ENCODE data around the gene USP16. TPM values are rescaled to one million over a fixed set of nuclear protein-coding genes. Genes with fewer than 3 reads are reported as not detected.

The USP16 gene
- total and polyA plus RNA-seq, 2 donors, result 45.3 to 50.6 TPM

DNA sequence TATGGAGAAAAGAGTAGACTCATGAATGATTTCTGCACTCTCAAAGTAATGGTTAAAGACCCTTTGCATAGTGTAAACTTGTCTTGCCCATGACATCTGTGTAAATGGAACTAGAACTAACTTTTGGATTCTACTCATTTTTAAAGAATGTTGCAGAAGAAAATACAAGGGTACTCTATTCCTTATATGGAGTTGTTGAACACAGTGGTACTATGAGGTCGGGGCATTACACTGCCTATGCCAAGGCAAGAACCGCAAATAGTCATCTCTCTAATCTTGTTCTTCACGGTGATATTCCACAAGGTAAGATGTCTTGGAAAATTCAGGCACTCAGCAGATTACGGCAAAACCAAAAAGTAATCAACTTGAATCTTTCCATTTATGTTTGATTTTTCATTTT is 29.2 kb downstream of the USP16 start:
- 98% methylated on average over 4 of the region's 4 CpGs for WGBS
- H3K36me3 ChIP-seq (ENCODE audit: control insufficient read depth in 2 of 2, insufficient read depth in 2 of 2, low read length in 1 of 2), result peaks cover 45 to 70% of the 10 kb centered on the region in 2 donors
- no peaks in the 10 kb centered on the region for H3K9me3 ChIP-seq (ENCODE audit: control insufficient read depth in 2 of 2, insufficient read depth in 1 of 2, low read length in 1 of 2)
- H3K4me1 ChIP-seq (ENCODE audit: control insufficient read depth in 2 of 2, insufficient read depth in 2 of 2, low read length in 2 of 2), result no peaks in the 10 kb centered on the region
- DNase-seq (ENCODE audit: low read depth in 6 of 9, low spot score in 9 of 9), result no peak
- no peaks in the 10 kb centered on the region for H3K27me3 ChIP-seq (ENCODE audit: control insufficient read depth in 2 of 2, insufficient read depth in 1 of 2, low read length in 1 of 2)
- no peak overlapping the region for H3K27ac ChIP-seq (ENCODE audit: low read depth in 1 of 2, low read length in 1 of 2)
- no peak overlapping the region for H3K4me3 ChIP-seq (ENCODE audit: low read length in 2 of 2)

DNA sequence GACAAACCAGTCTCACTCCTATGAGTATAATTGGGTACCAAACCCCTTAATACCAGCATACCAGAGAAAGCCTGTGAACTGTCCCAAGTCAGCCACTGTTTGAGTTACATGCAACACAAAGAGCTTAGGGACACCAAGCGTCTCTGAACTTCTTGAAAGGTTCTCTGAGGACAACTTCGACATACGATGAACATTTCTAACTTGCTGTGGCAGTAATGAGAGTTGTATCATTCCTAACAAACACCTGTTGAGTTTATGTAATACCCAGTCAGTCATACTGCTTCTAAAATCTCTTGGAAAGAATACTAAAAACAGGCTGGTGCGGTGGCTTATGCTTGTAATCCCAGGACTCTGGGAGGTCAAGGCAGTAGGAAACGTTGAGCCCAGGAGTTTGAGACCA is 30.6 kb downstream of the USP16 start:
- Histone ChIP-seq H3K4me1 (ENCODE audit: control insufficient read depth in 2 of 2, insufficient read depth in 2 of 2, low read length in 2 of 2) (no peaks in the 10 kb centered on the region), H3K27ac (ENCODE audit: low read depth in 1 of 2, low read length in 1 of 2) (no peak overlapping the region), H3K4me3 (ENCODE audit: low read length in 2 of 2) (no peak overlapping the region), H3K9me3 (ENCODE audit: control insufficient read depth in 2 of 2, insufficient read depth in 1 of 2, low read length in 1 of 2) (no peaks in the 10 kb centered on the region), H3K36me3 (ENCODE audit: control insufficient read depth in 2 of 2, insufficient read depth in 2 of 2, low read length in 1 of 2) (peaks cover 36 to 66% of the 10 kb centered on the region in 2 donors), H3K27me3 (ENCODE audit: control insufficient read depth in 2 of 2, insufficient read depth in 1 of 2, low read length in 1 of 2) (no peaks in the 10 kb centered on the region)
- WGBS, result 97% methylated on average over 5 of the region's 5 CpGs
- no peak for DNase-seq (ENCODE audit: low read depth in 6 of 9, low spot score in 9 of 9)

GRCh38 chr21:29056005-29056404 is 31.5 kb downstream of the USP16 start:
- peaks cover 36 to 65% of the 10 kb centered on the region in 2 donors for H3K36me3 ChIP-seq (ENCODE audit: control insufficient read depth in 2 of 2, insufficient read depth in 2 of 2, low read length in 1 of 2)
- no peak overlapping the region for H3K4me3 ChIP-seq (ENCODE audit: low read length in 2 of 2)
- H3K9me3 ChIP-seq (ENCODE audit: control insufficient read depth in 2 of 2, insufficient read depth in 1 of 2, low read length in 1 of 2), result no peaks in the 10 kb centered on the region
- H3K27me3 ChIP-seq (ENCODE audit: control insufficient read depth in 2 of 2, insufficient read depth in 1 of 2, low read length in 1 of 2), result no peaks in the 10 kb centered on the region
- H3K4me1 ChIP-seq (ENCODE audit: control insufficient read depth in 2 of 2, insufficient read depth in 2 of 2, low read length in 2 of 2), result no peaks in the 10 kb centered on the region
- 97% methylated on average over 1 of the region's 1 CpG for WGBS
- DNase-seq (ENCODE audit: low read depth in 6 of 9, low spot score in 9 of 9), result no peak
- H3K27ac ChIP-seq (ENCODE audit: low read depth in 1 of 2, low read length in 1 of 2), result no peak overlapping the region

DNA sequence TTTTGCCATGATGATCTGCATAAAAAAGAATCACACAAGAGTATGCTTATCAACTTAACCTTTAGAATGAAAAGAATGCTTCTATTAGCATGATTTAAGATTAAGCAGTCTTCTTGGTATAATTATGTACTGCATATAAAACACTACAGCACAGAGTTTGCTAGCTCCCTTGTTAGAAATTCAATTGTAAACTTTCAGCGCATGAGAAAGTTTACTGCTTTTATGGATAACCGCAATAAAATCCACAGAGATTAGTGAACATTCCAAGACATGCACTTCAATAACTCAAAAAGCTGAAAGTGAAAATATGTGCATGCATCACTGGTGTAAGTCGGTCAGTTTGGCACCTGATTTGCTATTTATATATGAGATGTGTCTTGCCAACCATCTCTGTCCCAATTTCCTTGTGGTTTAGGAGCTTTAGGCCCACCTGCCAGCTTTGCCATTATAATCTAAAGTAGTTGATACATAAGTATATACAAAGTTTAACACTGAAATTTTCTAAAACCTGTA is 32.1 kb downstream of the USP16 start:
- 92% methylated on average over 3 of the region's 3 CpGs for WGBS

GRCh38 chr21:29064850-29065481 is 40.5 kb downstream of the USP16 start:
- H3K4me3 ChIP-seq (ENCODE audit: low read length in 2 of 2), result no peak overlapping the region
- no peak overlapping the region for H3K27ac ChIP-seq (ENCODE audit: low read depth in 1 of 2, low read length in 1 of 2)
- no peaks in the 10 kb centered on the region for H3K4me1 ChIP-seq (ENCODE audit: control insufficient read depth in 2 of 2, insufficient read depth in 2 of 2, low read length in 2 of 2)
- no peaks in the 10 kb centered on the region for H3K9me3 ChIP-seq (ENCODE audit: control insufficient read depth in 2 of 2, insufficient read depth in 1 of 2, low read length in 1 of 2)
- DNase-seq (ENCODE audit: low read depth in 6 of 9, low spot score in 9 of 9), result no peak
- H3K27me3 ChIP-seq (ENCODE audit: control insufficient read depth in 2 of 2, insufficient read depth in 1 of 2, low read length in 1 of 2), result no peaks in the 10 kb centered on the region
- peaks cover 38 to 86% of the 10 kb centered on the region in 2 donors for H3K36me3 ChIP-seq (ENCODE audit: control insufficient read depth in 2 of 2, insufficient read depth in 2 of 2, low read length in 1 of 2)
- 93% methylated on average over 3 of the region's 3 CpGs for WGBS

More for the DNA sequence above, 32.1 kb downstream of the USP16 start:
- Histone ChIP-seq H3K4me1 (ENCODE audit: control insufficient read depth in 2 of 2, insufficient read depth in 2 of 2, low read length in 2 of 2) (no peaks in the 10 kb centered on the region), H3K27me3 (ENCODE audit: control insufficient read depth in 2 of 2, insufficient read depth in 1 of 2, low read length in 1 of 2) (no peaks in the 10 kb centered on the region), H3K9me3 (ENCODE audit: control insufficient read depth in 2 of 2, insufficient read depth in 1 of 2, low read length in 1 of 2) (no peaks in the 10 kb centered on the region), H3K4me3 (ENCODE audit: low read length in 2 of 2) (no peak overlapping the region), H3K36me3 (ENCODE audit: control insufficient read depth in 2 of 2, insufficient read depth in 2 of 2, low read length in 1 of 2) (peaks cover 33 to 67% of the 10 kb centered on the region in 2 donors), H3K27ac (ENCODE audit: low read depth in 1 of 2, low read length in 1 of 2) (no peak overlapping the region)
- DNase-seq (ENCODE audit: low read depth in 6 of 9, low spot score in 9 of 9), result no peak

DNA sequence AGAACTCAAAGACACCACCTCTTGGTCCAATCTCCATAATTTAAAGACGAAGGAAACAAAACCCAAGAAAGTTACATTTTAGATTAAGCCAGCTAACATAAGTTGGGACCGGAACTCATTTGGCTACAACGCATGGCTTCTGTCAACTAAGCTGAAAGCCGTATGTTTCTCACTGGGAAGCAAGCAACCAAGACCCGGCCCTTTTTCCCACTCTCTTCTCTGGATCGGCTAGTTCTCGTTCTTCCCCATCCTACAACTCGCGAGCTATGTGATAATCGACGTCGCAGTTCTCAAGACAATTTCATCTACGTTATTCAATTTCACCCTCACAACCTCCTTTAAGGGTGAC is 48.4 kb downstream of the USP16 start:
- H3K27ac ChIP-seq (ENCODE audit: low read depth in 1 of 2, low read length in 1 of 2), result peak overlapping the region; percentile 91
- H3K27me3 ChIP-seq (ENCODE audit: control insufficient read depth in 2 of 2, insufficient read depth in 1 of 2, low read length in 1 of 2), result no peaks in the 10 kb centered on the region
- peaks cover 0 to 6% of the 10 kb centered on the region in 2 donors for H3K9me3 ChIP-seq (ENCODE audit: control insufficient read depth in 2 of 2, insufficient read depth in 1 of 2, low read length in 1 of 2)
- peak overlapping the region; percentile 79 to 99 for H3K4me3 ChIP-seq (ENCODE audit: low read length in 2 of 2)
- H3K36me3 ChIP-seq (ENCODE audit: control insufficient read depth in 2 of 2, insufficient read depth in 2 of 2, low read length in 1 of 2), result peaks cover 2 to 17% of the 10 kb centered on the region in 2 donors
- WGBS, result under 1% methylated on average over 13 of the region's 13 CpGs
- DNase-seq (ENCODE audit: low read depth in 6 of 9, low spot score in 9 of 9), result peak in 2 of 9 donors; percentile 27 to 38
- H3K4me1 ChIP-seq (ENCODE audit: control insufficient read depth in 2 of 2, insufficient read depth in 2 of 2, low read length in 2 of 2), result peaks cover 11% of the 10 kb centered on the region in 2 donors

- peak within 1 kb of the TSS; percentile 79 to 99 for H3K4me3 ChIP-seq (ENCODE audit: low read length in 2 of 2)
- DNase-seq (ENCODE audit: low read depth in 6 of 9, low spot score in 9 of 9), result peak; percentile 97 to 100 (median 99)
- peak within 1 kb of the TSS; percentile 92 to 94 for H3K27ac ChIP-seq (ENCODE audit: low read depth in 1 of 2, low read length in 1 of 2)
- peaks cover 2 to 14% of the 10 kb centered on the region in 2 donors for H3K36me3 ChIP-seq (ENCODE audit: control insufficient read depth in 2 of 2, insufficient read depth in 2 of 2, low read length in 1 of 2)
- no peaks in the 10 kb centered on the region for H3K27me3 ChIP-seq (ENCODE audit: control insufficient read depth in 2 of 2, insufficient read depth in 1 of 2, low read length in 1 of 2)
- peaks cover 0 to 6% of the 10 kb centered on the region in 2 donors for H3K9me3 ChIP-seq (ENCODE audit: control insufficient read depth in 2 of 2, insufficient read depth in 1 of 2, low read length in 1 of 2)
- under 1% methylated on average over 62 of the region's 62 CpGs for WGBS
- peaks cover 11% of the 10 kb centered on the region in 2 donors for H3K4me1 ChIP-seq (ENCODE audit: control insufficient read depth in 2 of 2, insufficient read depth in 2 of 2, low read length in 2 of 2)
Measured at GRCh38 chr21:29073222-29074006, 48.9 kb downstream of the USP16 start, which contains the start of gene CCT8. CCT8 (minus strand) TSS chr21:29073648; CDS start chr21:29073590, 58 bp downstream.

- peak overlapping the region; percentile 79 to 99 for H3K4me3 ChIP-seq (ENCODE audit: low read length in 2 of 2)
- H3K27me3 ChIP-seq (ENCODE audit: control insufficient read depth in 2 of 2, insufficient read depth in 1 of 2, low read length in 1 of 2), result no peaks in the 10 kb centered on the region
- H3K27ac ChIP-seq (ENCODE audit: low read depth in 1 of 2, low read length in 1 of 2), result peak overlapping the region; percentile 92 to 94
- 16% methylated on average over 9 of the region's 9 CpGs for WGBS
- H3K4me1 ChIP-seq (ENCODE audit: control insufficient read depth in 2 of 2, insufficient read depth in 2 of 2, low read length in 2 of 2), result peaks cover 12 to 13% of the 10 kb centered on the region in 2 donors
- no peak for DNase-seq (ENCODE audit: low read depth in 6 of 9, low spot score in 9 of 9)
- H3K9me3 ChIP-seq (ENCODE audit: control insufficient read depth in 2 of 2, insufficient read depth in 1 of 2, low read length in 1 of 2), result peaks cover 0 to 6% of the 10 kb centered on the region in 2 donors
- peaks cover 0 to 8% of the 10 kb centered on the region in 2 donors for H3K36me3 ChIP-seq (ENCODE audit: control insufficient read depth in 2 of 2, insufficient read depth in 2 of 2, low read length in 1 of 2)
Measured at GRCh38 chr21:29074007-29074376, 49.5 kb downstream of the USP16 start.

- peaks cover 0 to 6% of the 10 kb centered on the region in 2 donors for H3K9me3 ChIP-seq (ENCODE audit: control insufficient read depth in 2 of 2, insufficient read depth in 1 of 2, low read length in 1 of 2)
- H3K4me3 ChIP-seq (ENCODE audit: low read length in 2 of 2), result no peak overlapping the region
- no peak overlapping the region for H3K27ac ChIP-seq (ENCODE audit: low read depth in 1 of 2, low read length in 1 of 2)
- no peak for DNase-seq (ENCODE audit: low read depth in 6 of 9, low spot score in 9 of 9)
- H3K27me3 ChIP-seq (ENCODE audit: control insufficient read depth in 2 of 2, insufficient read depth in 1 of 2, low read length in 1 of 2), result no peaks in the 10 kb centered on the region
- H3K36me3 ChIP-seq (ENCODE audit: control insufficient read depth in 2 of 2, insufficient read depth in 2 of 2, low read length in 1 of 2), result peaks cover 0 to 5% of the 10 kb centered on the region in 2 donors
- WGBS, result 98% methylated on average over 4 of the region's 4 CpGs
- H3K4me1 ChIP-seq (ENCODE audit: control insufficient read depth in 2 of 2, insufficient read depth in 2 of 2, low read length in 2 of 2), result peaks cover 15 to 19% of the 10 kb centered on the region in 2 donors
Measured at GRCh38 chr21:29074783-29075182, 50.3 kb downstream of the USP16 start.

Measured in thymus (tissue), 11 donors.